ENCODE results near the gene MSI2.
"Not testable (repeated sequence)": the region's sequence is repeated elsewhere in the genome, so short reads cannot be mapped to it uniquely, and the experiment has no call there.

MSI2 gene

DNA sequence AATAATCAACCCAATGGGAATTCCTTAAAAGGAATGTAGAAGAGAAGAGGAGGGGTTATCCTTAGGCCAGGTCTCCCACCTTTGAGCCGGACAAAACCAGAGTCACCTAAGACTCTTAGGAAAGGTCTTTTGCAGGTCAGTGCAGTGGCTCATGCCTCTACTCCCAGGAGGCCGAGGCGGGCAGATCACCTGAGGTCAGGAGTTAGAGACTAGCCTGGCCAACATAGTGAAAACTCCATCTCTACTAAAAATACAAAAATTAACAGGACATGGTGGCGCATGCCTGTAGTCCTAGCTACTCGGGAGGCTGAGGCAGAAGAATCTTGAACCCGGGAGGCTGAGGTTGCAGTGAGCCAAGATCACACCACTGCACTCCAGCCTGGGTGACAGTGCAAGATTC is 365.5 kb downstream of the MSI2 start:
- DNase-seq (ENCODE audit: low spot score) = not testable (repeated sequence)

- DNase-seq (ENCODE audit: low spot score) = no peak
These were observed 366.0 kb downstream of the MSI2 start for GRCh38 chr17:57622306-57622682.

- DNase-seq (ENCODE audit: low spot score) = no peak
These were observed 366.5 kb downstream of the MSI2 start for GRCh38 chr17:57622683-57623433.

- DNase-seq (ENCODE audit: low spot score) = no peak
These were observed 367.3 kb downstream of the MSI2 start for GRCh38 chr17:57623620-57624019.

DNA sequence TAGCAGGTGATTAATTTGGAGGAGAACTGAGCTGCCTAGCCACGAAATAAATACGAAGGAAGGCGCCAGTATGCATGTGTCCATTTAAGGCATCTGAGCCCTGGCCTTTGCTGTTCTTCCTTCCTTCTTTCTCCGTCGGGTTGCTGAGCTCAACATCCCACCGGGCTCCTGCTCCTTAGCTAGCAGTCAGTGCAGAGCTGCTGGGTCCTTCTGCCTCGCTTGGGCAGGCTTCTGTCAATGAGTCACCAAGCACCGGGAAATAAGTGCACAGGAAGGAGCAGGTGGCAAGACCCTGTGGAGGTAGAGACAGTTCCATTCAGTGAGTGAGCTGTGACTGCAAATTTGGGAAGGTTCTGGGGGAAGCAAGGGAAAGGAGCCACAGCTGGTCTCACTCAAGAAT is 368.1 kb downstream of the MSI2 start:
- DNase-seq (ENCODE audit: low spot score) = no peak

- no peak for DNase-seq (ENCODE audit: low spot score)
These were observed 369.2 kb downstream of the MSI2 start for GRCh38 chr17:57625511-57625910.

DNA sequence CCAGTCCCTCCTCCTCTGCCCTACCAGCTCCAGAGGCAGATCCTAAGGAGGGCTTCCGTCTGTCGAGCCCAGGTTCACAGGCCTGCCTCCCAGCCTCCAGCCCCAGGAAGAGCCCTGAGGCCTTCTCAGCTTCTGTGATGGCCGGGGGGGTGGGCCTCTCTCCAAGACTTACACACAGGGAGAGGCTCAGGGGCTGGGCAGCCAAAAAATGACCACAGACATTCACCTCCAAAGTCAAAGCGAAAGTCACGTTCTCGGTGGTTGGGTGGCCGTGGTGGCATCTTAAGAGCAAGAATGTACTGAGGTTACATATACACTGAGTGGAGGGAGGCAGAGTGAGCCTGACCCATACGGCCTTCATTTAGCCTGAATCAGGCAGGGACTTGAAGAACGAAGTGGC is 369.6 kb downstream of the MSI2 start:
- DNase-seq (ENCODE audit: low spot score) = no peak

DNA sequence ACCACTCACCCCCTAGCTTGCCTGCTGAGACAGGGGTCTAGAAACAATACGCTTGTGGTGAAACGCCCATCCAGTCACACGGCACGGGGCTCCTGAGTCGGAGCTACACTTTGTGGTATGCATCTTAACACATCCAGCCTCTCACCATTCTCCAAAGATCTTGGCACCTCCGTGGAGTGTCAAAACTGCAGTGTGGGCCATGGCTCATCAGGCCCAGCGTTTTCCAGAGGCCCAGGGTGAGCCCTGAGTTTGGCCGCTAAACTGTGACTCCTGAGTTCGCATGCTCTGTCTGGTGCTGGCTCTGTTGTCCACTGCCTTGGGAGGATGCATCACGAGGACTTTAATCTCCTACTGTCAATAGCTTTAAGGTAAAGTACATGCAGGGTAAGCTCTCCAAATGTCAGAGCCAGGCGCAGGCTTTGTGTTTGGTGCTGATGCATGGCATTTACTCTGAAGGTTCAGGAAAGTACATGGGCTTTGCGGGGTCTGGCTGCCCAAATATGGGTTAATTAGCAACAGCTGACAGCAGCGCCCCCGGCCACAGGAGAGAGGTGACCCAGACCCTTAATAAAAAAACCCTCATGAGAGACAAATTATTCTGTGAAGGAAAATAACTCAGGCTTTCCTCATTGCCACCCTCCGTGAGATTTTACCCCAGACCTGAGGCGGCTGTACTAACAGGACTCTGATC is 370.3 kb downstream of the MSI2 start:
- DNase-seq (ENCODE audit: low spot score) = no peak

DNA sequence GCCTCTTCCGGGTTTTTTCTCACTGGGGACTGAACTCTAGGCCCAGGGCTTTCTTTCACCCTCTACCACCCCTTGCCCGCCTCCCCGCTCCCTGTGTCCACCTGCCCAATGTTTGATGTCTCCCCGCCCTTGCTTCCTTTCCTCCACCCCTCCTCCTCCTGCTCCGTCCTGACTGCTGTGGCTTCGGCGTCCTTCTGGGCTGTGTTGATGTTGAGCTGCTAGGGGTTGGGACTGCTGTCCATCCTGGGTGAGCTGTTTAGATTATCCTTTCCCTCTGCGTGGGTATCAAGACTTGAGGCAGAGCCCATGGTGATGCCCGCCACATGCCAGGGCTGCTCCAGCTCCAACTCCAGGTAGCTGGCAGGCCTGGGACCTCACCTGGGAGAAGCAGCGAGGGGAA is 371.3 kb downstream of the MSI2 start:
- DNase-seq (ENCODE audit: low spot score) = no peak

GRCh38 chr17:57628421-57628820 is 372.1 kb downstream of the MSI2 start:
- no peak for DNase-seq (ENCODE audit: low spot score)

- no peak for DNase-seq (ENCODE audit: low spot score)
These were observed 373.1 kb downstream of the MSI2 start for GRCh38 chr17:57629470-57629869.

GRCh38 chr17:57629886-57630285 is 373.6 kb downstream of the MSI2 start:
- no peak for DNase-seq (ENCODE audit: low spot score)

GRCh38 chr17:57630736-57631135 is 374.4 kb downstream of the MSI2 start:
- no peak for DNase-seq (ENCODE audit: low spot score)

- no peak for DNase-seq (ENCODE audit: low spot score)
These were observed 375.5 kb downstream of the MSI2 start for GRCh38 chr17:57631871-57632270.

DNA sequence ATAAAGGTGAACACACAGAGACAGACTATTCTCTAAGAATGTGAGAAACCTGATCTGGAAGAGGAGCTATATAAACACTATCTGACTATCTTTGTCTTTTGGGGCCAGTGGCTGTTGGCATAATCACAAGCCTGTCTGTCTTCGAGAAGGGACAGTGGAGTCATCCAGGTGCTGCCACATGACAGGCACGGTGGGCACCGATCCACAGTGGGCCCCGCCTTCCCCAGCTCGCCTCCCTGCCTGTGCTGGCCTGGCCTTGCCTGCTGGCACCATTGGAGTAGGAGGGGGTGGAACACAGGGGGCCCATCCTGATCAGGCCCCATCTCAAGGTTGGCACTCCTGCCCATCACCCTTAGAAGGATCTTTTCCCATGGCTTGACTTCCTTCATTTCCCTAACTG is 376.0 kb downstream of the MSI2 start:
- no peak for DNase-seq (ENCODE audit: low spot score)

DNA sequence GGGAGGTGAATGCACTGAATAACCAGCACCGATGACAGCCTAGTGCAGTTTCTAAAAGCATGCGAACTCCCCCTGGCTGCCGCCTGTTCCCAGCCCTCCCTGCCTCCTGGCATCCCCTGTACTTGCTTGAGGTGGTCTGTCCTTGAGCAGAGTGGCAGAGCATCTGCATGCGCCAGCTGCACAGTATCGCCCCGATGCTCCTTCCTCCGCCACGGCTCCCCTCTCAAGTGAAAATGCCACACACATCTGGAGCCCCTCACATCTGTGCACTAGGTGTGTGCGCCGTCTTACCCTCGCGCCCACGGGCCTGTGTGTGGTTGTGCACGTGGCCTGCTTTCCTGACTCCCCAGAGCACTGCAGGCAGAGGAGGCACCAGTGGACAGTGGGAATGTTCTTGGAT is 376.9 kb downstream of the MSI2 start:
- no peak for DNase-seq (ENCODE audit: low spot score)

- DNase-seq (ENCODE audit: low spot score) = no peak
These were observed 378.6 kb downstream of the MSI2 start for GRCh38 chr17:57634713-57635465.

DNA sequence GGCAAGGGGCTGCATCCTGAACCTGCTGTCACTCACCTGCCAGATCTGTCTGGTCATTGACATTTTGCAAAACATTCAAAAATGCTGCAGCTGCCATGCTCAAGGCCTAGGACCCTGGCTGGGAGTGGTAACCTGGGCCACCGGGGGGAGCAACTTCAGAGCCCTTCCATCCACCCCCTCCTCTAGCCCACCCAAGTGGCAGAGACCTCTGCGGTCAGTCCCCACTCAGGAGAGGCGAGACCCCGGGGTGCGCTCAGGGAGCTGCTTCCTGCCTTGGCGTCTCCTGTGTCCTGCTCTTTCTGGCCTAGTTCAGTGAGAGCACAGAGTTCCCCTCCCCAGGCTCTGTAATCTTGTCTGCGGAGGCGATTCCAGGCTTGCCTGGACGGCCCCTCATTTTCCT is 380.0 kb downstream of the MSI2 start:
- DNase-seq (ENCODE audit: low spot score) = no peak

- no peak for DNase-seq (ENCODE audit: low spot score)
These were observed 380.8 kb downstream of the MSI2 start for GRCh38 chr17:57636985-57637665.

DNA sequence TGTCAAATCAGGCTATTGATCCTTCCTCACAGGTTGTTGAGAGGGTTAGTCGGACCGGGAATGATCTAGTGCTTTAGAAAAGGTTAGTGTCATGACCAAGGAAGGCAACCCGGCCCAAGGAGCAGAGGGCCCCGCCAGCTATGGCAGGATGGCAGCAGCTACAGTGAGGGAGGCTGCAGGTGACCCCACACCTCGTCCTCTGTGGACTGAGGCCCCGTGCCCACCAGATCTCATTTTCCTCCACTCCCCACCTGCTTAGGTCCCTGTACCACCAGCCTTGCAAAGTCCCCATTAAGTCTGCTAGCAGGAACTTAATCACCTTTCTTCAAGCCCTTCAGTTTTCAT is 381.3 kb downstream of the MSI2 start:
- DNase-seq (ENCODE audit: low spot score) = no peak

GRCh38 chr17:57638284-57638683 is 382.0 kb downstream of the MSI2 start:
- no peak for DNase-seq (ENCODE audit: low spot score)

GRCh38 chr17:57639381-57639780 is 383.1 kb downstream of the MSI2 start:
- DNase-seq (ENCODE audit: low spot score) = no peak

- no peak for DNase-seq (ENCODE audit: low spot score)
These were observed 383.8 kb downstream of the MSI2 start for GRCh38 chr17:57640079-57640478.

Data from putamen (tissue), 1 donor.